ENCODE measurements around the gene PLXNA1.

The PLXNA1 gene

DNA sequence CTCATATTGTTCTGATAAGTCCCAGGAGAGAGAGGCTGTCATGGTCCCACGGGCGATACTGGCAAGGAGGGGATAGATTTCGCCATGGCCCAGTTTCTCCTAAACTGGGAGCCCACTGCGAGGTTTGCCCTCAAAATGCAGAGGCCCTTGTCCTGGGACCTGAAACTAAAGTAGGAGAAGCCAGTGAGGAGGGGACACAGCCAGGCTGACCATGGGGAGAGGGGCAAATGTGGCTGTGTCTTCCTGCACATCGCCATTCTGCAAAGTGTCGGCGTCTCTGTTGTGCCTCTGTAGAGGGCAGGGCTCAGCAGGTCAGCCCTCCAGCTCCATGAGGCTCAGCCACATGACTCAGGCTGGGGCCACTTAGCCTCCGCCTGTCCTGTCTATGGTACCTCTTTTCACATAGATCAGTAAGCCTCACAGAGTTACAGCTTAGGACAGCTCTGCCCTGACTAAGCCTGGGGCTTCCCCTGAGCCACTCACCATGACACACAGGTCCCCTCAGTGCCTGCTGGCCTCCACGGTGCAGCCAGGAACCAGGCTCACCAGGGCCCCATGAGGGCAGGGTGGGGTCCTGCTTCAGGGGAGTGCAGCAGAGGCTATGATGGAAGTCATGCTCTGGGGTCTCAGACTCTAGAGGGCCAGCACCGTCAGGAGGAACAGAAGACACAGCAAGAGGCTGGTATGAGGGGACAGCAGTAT, 28.6 kb upstream of the PLXNA1 start:
- DNase-seq, result peak; percentile 14

DNA sequence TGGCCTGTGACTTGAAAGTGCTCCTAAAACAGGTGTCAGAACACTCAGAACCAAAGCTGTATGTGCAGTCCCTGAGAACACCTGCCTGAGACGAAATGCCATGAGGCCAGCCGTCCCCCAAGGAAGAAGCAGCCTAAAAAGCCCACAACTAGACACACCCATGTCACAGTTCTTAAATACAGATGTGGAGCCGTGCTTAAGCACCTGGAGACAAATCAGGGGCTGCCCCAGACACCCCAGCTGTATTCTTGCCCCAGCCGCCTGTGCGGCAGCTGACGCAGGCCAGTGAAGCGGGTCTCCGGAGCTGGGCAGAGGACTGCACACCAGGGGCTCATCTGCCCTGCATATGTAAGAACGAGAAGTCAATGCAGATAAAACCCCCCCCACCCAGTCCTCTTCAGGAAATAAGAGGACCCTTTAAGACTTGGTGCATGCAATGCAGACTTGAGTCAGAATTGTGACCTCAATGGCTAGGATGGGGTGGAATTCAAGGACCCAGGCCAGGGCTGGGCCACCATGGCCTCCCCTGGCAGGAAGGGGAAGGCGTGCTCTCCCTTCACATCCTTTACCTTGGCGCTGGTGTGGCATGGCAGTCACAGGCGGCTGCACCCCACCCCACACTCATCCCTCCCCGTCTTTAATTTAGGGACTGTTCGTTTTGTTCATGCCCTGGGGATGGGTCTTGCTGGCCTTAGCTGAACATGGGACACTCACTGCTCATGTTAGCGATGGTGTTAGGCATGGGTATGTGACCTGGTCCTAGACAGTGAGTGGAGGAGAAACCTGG, 27.7 kb upstream of the PLXNA1 start:
- no peak for DNase-seq

DNA sequence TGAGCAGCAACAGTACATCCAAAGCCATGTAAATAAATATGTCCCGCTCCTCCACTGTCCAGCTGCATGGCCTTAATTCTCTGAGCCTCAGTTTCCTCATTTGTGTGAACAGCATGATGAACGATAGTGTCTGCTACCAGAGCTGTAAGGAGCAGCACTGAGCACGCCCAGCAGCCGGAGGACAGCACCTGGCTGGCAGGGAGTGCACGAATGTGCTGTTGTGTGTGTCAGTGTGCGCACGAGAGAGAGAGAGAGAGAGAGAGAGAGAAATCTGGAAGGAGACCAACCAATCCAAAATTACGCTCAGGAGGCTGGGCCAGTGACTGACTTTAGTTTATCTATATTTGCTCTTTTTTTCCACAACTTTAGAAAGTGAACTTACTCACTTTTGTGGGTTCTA, 26.6 kb upstream of the PLXNA1 start:
- DNase-seq, result no peak

DNA sequence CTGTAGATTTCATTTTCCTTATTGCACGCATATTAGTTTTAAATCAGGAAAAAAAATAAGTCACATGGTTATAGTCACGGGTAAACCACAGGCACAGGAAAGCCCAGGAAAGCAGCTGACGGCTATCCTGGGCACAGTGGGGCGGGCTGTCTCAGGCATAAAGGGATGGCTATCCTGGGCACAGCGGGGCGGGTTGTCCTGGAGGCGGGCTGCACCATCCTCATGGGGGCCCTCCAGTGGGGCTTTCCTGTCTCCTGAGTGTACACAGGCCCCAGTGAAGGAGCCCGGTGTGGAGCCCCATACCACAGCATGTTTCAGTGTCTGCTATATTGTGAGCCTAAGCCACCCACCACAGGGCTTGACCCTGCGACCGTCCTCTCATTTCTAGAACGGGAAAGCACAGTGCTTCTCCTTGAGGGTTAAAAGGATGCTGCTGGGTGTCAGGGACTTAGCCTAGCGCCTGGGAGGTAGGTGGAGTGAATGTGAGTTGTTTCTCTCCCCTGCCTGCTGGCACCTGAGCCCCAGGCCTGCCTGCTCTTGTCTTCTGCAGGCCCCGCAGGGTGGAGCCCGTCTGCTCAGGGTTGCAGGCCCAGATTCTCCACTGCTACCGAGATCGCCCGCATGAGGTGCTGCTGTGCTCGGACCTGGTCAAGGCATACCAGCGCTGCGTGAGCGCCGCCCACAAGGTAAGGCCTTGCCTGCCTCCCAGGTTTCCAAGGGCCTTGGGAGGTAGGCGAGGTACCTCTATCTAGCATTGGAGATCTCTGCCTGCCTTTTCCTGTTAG, 25.9 kb upstream of the PLXNA1 start:
- DNase-seq, result no peak

DNA sequence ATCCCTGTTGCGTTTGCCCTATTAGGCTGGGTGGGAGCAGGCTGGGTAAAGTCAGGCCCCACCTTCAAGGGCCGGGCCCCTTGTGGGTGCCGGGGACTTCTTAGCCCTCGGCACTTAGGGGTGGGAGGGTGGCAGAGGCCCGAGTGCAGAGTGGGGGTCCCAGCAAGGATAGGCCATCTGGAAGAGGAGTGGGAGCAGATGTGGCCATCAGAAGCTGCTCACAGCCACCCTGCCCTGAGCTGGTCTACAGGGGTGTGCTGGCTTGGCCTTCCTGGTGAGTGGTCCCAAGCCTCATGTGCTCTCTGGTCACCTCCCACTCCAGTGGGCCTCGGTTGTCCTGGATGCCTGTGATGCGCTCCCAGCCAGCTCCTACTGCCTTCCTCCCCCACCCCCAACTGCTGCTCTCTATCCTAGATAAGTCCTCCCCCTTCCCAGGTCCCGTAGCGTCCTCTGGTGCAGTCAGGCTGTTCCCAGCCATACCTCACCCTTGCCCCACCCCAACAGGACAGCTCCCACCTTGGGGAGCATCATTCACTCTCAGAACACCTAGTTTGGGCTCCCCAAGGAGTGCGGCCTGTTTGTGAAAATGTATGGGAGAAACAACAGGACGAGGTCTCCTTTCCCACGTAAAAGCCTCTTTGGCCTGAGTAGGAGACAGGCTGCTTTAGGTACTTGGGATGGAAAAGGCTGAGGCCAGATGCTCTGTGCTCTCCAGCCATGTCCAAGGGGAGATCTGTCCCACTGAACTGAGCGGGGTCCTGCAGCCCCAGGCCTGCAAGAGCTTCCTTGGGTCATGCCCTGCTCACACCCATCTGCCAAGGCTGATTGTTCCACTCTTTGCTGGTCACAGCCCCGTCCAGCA, 24.9 kb upstream of the PLXNA1 start:
- DNase-seq, result no peak

DNA sequence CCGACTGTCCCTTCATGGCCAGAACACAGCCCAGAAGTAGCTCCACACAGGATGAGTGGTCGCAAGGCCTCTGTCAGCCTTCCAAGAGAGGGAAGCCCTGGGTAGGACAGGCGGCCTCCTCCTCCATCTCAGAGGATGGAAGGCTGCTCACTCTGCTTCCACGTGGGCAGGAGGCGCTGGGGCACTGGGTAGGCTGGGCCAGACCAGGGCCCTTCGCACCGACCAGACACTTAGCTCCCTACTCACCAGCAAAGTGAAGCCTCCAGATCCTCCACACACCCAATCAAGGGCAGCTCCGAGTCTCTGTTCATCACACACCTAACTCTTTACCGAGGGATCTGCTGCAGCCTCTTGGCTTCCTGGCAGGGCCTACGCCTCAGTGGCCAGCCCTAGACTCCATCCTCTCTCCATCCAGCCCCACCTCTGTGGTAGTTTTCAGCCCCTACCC, 24.3 kb upstream of the PLXNA1 start:
- no peak for DNase-seq

DNA sequence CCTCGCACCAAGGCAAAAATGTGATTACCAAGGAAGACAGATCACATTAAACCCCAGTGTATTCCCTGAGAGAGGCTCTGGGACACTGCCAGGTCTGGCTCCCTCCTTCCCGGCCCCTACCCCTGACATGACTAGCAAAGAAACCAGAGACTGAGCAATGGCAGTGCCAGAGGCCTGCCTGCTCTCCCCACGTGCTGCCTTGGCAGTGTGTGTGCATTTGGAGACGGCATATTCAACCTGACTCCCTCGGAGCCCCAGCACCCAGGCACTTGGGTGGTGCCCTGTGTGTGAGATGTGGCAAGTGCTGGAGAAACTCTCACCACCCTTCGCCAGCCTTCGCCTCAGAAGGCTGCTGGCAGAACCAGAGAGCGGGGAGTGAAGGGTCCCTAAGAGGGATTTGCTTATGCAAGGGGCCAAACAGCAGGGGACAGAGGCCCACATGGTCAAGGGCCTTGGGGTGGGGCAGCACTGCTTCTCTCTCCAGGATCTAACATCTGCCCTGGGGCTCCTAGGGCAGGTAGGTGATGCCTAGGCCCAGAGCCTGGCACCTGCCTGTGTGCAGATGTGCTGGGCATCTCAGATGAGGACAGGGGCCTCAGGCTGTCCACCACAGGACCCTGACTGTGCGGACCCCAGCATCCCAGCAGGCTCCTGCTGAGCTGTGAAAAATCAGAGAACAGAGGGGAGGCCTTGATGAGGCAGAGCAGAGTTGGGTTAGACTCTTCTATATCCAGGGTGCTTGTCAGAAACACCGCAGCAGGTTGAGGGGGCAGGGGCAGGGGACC, 23.6 kb upstream of the PLXNA1 start:
- DNase-seq, result no peak

DNA sequence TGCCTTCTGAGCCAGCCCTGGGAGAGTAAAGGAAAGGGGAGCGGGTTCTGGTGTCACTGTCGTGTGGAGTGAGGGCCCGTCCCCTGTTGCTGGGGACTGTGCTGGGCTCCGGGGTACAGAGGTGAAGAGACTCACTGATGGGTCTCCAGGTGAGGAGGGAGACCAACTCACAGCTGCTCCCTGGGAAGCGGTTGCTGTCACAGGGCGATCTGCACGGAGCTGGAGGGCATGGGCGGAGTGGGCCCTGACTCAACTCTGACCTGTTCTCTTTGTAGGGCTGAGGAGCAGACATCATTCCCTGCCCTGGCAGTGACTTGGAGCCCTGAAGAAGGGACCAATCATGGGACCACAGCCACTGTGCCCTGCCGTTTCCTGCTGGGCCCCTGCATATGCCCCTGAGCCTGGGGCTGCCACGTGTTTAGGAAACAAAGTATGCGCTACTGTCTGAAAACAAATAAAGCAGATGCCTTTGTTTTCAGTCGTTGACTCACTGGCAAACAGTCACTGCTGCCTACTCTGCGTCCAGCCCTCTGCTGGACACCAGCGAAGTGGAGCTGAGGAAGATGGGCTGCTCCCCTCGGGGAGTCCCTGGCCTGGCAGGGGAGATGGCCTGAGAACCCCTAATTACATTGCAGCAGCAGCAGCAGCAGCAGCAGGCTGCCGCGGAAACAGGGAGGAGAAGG, 22.9 kb upstream of the PLXNA1 start:
- DNase-seq, result peak; percentile 60

DNA sequence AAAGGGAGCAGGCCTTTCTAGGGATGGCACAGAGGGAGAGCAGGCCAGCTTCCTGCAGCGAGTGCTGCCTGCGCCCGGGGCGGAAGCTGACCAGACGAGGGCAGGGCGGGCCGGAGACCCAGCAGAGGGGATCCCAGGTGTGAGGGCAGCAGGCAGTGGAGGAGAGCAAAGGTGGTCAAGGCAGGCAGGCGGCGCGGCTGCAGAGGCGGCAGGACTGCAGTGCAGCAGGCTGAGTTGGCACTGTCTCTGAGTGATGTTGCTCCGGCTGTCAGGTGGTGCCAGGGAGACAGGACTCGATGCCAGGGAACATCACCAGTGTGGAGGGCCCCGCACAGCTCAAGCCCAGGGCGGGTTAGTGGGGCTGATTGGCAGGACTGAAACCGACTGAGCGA, 22.3 kb upstream of the PLXNA1 start:
- DNase-seq, result no peak

DNA sequence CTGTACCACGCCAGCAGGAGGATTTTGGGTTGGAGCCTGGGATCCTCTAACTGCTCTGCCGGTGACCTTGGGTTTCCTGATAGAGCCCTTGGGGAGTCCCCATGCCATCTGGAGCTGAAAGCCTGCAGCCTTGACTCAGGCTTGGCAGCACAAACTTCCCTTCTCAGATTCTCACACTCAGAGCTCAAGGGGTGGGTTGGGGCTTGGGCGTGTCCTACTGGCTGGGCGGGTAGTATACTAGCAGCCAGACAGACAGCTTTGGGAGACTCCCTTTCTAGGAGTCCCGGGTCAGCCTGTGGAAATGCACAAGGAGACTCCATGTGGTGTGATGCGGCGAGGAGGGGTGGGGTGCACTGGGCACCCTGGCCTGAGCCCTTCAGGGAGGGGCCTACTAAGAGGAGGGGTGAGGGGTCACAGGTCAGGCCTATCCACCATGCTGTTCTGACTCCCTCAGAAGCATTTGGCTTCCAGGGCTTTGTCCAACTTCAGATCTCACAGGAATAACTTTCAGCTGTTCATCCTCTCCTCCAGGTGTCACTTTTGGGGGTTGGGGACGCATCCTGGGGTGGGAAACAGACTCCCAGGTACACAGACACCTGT, 21.6 kb upstream of the PLXNA1 start:
- no peak for DNase-seq

DNA sequence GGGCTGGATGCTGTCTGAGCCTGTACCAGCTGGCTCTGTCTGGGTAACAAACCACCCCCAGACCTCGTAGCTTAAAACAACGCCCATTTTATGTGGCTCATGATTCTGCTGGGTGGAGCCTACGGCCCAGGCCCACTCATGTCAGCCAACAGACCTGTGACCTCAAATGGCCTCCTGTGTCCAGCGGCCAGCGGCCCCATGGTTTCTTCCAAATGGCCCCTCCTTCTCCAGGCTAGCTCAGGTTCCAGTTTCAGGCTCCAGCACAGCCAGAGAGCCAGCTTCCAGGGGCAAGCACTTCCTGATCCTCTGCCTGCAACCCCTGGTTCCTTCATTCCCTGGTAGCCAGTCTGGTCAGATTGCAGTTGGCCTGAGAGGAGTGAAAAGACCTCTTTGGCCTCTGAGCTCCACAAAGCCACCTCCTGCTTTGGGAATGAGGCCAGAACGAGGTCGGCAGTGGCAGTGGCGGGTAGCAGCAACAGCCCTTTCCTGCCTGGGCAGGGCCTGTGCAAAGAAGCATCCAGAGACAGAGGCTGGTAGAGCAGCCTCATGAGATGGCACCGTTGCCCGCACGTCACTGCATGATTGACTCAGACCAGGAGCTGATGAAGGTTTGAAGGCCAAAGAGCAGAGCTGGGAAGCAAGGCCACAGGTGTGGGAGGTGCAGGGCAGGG, 21.0 kb upstream of the PLXNA1 start:
- no peak for DNase-seq

DNA sequence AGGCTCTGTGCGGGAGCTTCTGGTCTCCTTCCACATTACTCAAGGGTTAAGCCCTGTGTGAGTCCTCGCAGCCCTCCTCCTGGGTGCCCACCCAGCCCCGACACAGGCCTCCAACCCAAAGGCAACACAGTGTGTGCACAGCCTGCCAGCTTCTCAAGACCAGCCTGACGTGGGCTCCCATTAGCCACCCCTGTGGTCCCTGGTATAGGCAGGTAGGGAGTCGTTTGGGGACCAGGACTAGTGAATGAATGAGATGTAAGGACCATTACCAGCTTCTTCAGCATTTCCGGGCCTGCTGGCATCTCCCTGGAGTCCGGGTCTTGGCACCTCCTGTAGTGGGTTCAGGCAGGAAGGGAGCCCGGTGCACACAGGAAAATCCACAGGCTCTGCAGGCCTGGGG, 20.2 kb upstream of the PLXNA1 start:
- no peak for DNase-seq

DNA sequence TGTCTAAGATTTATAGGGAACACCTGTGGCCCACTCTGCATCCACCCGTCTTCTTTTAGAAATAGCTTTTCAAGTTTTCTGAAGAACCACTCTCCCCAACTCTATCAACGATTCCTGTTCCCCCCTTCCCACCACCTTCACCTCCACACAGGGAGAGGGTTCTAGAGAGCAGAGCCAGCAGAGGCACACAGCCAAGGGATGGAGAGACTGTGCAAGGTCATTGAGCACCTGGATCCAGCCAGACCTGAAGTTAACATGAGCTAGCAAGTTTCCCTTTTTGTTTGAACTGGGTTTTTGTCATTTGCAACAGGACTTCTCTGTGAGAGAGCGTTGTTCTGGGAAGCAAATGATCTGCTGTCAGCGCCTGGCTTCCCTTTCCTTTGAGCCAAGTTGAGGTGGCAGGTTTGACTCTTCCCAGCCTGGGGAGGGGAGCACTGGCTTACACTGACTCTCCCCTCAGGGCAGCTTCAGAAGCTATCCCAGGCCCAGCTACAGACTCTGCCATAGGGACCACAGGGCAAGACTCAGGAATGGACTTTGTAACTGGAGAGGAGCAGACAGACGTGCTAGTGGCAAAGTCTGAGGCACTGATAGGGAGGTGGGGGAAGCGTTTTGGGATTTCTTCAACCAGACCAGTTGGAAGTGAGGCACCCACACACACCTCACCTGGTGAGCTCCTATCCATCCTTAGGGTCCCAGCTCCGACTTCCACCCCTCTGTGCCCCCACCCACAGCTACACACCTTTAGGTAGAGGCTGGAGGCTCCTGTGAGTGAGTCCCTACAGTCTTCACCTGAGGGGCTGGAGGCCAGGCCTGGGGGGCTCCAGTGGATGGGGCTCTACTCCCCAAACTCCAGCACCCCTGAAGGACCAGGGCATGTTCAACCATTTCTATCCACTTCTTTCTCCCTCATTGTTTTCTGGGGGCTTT, 19.4 kb upstream of the PLXNA1 start:
- DNase-seq, result no peak

DNA sequence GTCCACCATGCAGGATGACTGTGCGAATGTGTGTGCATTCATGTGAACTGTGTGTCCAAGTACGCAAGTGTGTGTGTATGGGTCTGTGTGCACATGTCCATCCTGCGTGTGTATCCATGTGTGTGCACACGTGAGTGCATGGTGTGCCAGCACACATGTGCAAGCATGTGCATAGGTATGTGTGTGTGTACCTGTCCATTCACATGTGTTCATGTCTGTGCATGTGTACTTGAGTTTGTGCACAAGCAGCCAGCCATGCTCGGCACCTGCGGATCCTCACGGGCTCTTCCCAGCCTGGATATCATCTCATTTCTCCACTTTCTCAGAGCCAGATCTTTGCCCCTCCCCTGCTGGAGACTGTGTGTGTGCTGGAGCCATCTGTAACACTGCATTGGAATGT, 18.7 kb upstream of the PLXNA1 start:
- DNase-seq, result no peak

DNA sequence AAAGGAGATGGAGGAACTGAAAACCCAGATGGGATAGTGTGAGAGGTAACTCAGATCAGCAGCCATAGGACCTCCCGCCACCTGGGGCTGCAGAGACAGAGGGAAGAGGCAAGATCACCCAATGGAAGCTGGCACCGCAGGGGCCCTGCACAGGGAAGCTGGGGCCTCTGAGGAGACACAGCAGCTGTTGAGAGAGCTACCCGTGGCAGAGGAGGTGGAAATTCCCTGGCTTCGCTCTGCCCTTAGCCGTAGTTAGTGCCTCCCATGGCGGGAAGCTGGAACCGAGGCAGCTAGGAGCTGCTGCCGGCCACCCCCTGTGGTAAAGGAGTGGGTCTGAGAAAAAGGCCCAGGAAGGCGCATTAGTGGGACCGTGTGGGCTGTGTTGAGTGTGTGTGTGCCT, 18.0 kb upstream of the PLXNA1 start:
- DNase-seq, result no peak

DNA sequence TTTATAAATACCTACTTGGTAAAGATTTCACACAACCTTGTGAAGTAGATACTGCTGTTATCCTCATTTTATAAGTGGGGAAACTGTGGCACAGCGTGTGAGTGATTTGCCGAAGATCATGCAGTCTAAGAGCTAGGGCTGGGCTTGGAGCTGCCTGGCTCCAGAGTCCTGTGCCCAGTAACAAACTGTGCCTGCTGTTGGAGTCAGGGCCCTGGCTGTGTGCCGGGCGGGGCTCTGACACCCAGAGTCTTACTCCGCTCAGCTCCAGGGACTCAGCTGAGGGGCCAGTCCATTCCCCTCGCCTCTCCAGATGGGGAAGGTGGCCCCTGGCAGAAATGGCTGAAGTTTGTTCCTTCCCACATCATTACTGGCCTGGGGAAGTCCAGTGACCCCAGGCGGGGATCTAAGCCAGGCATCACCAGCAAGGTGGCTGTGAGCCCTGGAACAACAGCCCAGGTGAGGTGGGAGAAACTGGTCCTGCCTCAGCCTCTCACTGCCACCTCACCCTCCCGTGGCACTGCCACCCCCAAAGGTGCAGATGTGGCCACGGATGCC, 17.3 kb upstream of the PLXNA1 start:
- DNase-seq, result no peak

DNA sequence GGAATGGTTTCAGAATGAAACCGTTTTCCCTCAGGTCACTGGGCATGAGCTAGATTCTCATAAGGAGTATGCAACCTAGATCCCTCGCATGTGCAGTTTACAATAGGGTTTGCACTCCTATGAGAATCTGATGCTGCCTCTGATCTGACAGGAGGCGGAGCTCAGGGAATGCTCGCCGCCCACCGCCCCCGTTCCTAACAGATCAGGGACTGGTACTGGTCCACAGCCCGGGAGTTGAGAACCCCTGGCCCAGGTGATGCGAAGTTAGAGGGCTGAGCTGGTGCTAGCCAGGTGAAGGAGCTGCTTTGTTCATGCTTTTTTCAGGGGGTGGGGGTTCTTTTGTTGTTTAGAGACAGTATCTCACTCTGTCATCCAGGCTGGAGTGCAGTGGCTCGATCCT, 15.5 kb upstream of the PLXNA1 start:
- no peak for DNase-seq

Measured in T1000 (cell line).